Osteoblast (primary cell): Measurements from ENCODE around the gene GPR173. TPM values are rescaled to one million over a fixed set of nuclear protein-coding genes. Genes with fewer than 3 reads are reported as not detected.

Experiments
- DNase-seq: peaks from one replicate; pipeline ENCODE4 v3.0.0; 2011; ENCODE audit warnings: low spot score, mixed read lengths; ENCODE audit not compliant: insufficient read length; ENCODE audit errors: missing footprints
- H2AFZ ChIP-seq: 2 replicates; pipeline ENCODE4 v1.6.0; 2011; ENCODE audit warnings: mild to moderate bottlenecking, low read length
- H3K27ac ChIP-seq: 2 replicates; pipeline ENCODE4 v1.5.1; 2011; ENCODE audit warnings: mild to moderate bottlenecking, low read depth, low read length, moderate library complexity
- H3K27me3 ChIP-seq: 2 replicates; pipeline ENCODE4 v1.6.0; 2012; ENCODE audit warnings: mild to moderate bottlenecking, control low read depth, inconsistent platforms, low read length, moderate library complexity; ENCODE audit not compliant: insufficient read depth
- H3K36me3 ChIP-seq: 2 replicates; pipeline ENCODE4 v1.5.1; 2011; ENCODE audit warnings: mild to moderate bottlenecking, low read length, control low read depth, moderate library complexity; ENCODE audit not compliant: insufficient read depth
- H3K4me1 ChIP-seq: 2 replicates; pipeline ENCODE4 v1.5.1; 2011; ENCODE audit warnings: mild to moderate bottlenecking, low read length, control low read depth, moderate library complexity; ENCODE audit not compliant: insufficient read depth
- H3K4me2 ChIP-seq: 2 replicates; pipeline ENCODE4 v1.6.0; 2011; ENCODE audit warnings: mild to moderate bottlenecking, low read length; ENCODE audit not compliant: insufficient read depth
- H3K4me3 ChIP-seq: fragments of 200-600 bp; sonication (generic); 3 replicates; pipeline ENCODE4 v1.5.1; 2012; ENCODE audit warnings: mild to moderate bottlenecking, low read length, inconsistent platforms; ENCODE audit not compliant: insufficient read depth
- H3K79me2 ChIP-seq: 2 replicates; pipeline ENCODE4 v1.6.0; 2012; ENCODE audit warnings: mild to moderate bottlenecking, low read length, control low read depth, inconsistent platforms; ENCODE audit not compliant: insufficient read depth
- H3K9me3 ChIP-seq: 2 replicates; pipeline ENCODE4 v1.5.1; 2011; ENCODE audit warnings: low read depth, low read length, control low read depth
- H4K20me1 ChIP-seq: 2 replicates; pipeline ENCODE4 v1.6.0; 2012; ENCODE audit warnings: mild to moderate bottlenecking, low read length, control low read depth; ENCODE audit not compliant: insufficient read depth
- CTCF ChIP-seq: IDR thresholded peaks from 2 replicates; pipeline ENCODE4 v1.5.1; 2011; ENCODE audit warnings: mild to moderate bottlenecking, low read depth, low read length, moderate library complexity; ENCODE audit errors: extremely low read depth
- total RNA-seq: library from RNA; depleted of rRNA; stranded (reverse); fragments of >200 nt; gene quantifications from 2 replicates; pipeline ENCODE4 v1.2.3, GENCODE V29; 2012

GPR173 gene
- total RNA-seq, 1 donor, result 2.2 TPM

- no peaks in the 10 kb centered on the region for H4K20me1 ChIP-seq
- H2AFZ ChIP-seq, result no peak overlapping the region
- H3K4me2 ChIP-seq, result no peak overlapping the region
- no peaks in the 10 kb centered on the region for H3K9me3 ChIP-seq
- H3K79me2 ChIP-seq, result no peaks in the 10 kb centered on the region
- no peak overlapping the region for H3K4me3 ChIP-seq
- no peaks in the 10 kb centered on the region for H3K4me1 ChIP-seq
- DNase-seq, result no peak
- H3K27ac ChIP-seq, result no peak overlapping the region
- peaks cover 56% of the 10 kb centered on the region for H3K27me3 ChIP-seq
- TF ChIP-seq CTCF, result no peak
- no peaks in the 10 kb centered on the region for H3K36me3 ChIP-seq
Measured at GRCh38 chrX:53003111-53003510, 45.5 kb upstream of the GPR173 start.

GRCh38 chrX:53004038-53004437 lies 44.6 kb upstream of the GPR173 start:
- peaks cover 53% of the 10 kb centered on the region for H3K27me3 ChIP-seq
- no peaks in the 10 kb centered on the region for H3K9me3 ChIP-seq
- no peak overlapping the region for H3K4me2 ChIP-seq
- TF ChIP-seq CTCF, result no peak
- no peaks in the 10 kb centered on the region for H3K36me3 ChIP-seq
- DNase-seq, result no peak
- H3K79me2 ChIP-seq, result no peaks in the 10 kb centered on the region
- H3K27ac ChIP-seq, result no peak overlapping the region
- no peak overlapping the region for H2AFZ ChIP-seq
- H3K4me1 ChIP-seq, result no peaks in the 10 kb centered on the region
- no peak overlapping the region for H3K4me3 ChIP-seq
- no peaks in the 10 kb centered on the region for H4K20me1 ChIP-seq

GRCh38 chrX:53004811-53005210 lies 43.8 kb upstream of the GPR173 start:
- Histone ChIP-seq H3K27ac (no peak overlapping the region), H3K4me3 (no peak overlapping the region), H3K9me3 (no peaks in the 10 kb centered on the region), H3K4me2 (no peak overlapping the region), H2AFZ (no peak overlapping the region), H3K36me3 (no peaks in the 10 kb centered on the region), H3K79me2 (no peaks in the 10 kb centered on the region), H3K27me3 (peaks cover 46% of the 10 kb centered on the region), H4K20me1 (no peaks in the 10 kb centered on the region), H3K4me1 (no peaks in the 10 kb centered on the region)
- TF ChIP-seq CTCF, result no peak
- DNase-seq, result no peak

- Histone ChIP-seq H2AFZ (no peak overlapping the region), H3K9me3 (no peaks in the 10 kb centered on the region), H3K27me3 (peaks cover 41% of the 10 kb centered on the region), H3K4me3 (no peak overlapping the region), H3K79me2 (no peaks in the 10 kb centered on the region), H4K20me1 (no peaks in the 10 kb centered on the region), H3K4me1 (no peaks in the 10 kb centered on the region), H3K36me3 (no peaks in the 10 kb centered on the region), H3K4me2 (no peak overlapping the region), H3K27ac (no peak overlapping the region)
- no peak for TF ChIP-seq CTCF
- DNase-seq, result no peak
Measured at GRCh38 chrX:53005327-53005726, 43.3 kb upstream of the GPR173 start.
